Measurements from ENCODE around the gene SAE1. TPM values are rescaled to one million over a fixed set of nuclear protein-coding genes. Genes with fewer than 3 reads are reported as not detected.

SAE1 gene
- total RNA-seq, 1 experiment from 2014 or later: 251 TPM

DNA sequence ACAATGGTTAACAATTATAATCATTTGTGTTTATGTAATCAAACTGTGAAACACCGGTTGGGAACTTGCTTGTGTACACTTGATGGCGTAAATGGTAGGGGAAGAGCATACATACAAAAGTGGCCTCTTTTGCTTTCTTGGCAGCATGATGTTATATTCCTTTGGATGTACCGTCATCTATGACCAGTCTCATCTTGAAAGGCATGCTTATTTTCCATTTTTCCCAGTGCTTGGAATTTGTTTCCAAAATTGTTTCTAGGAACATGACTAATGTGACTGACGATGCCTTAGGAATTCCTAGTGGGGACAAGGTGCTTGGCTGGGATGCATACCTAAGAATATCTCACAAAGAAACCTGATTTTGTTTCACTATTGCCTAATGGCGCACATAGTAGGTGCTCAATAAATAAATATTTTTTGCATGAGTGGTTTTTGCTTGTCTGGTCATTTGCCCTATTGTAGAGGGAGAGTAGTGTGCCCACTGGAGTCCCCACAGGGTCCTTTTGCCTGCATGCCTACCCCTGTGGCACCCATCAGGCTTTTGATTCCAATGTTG, 45.5 kb downstream of the SAE1 start:
- no peaks in the 10 kb centered on the region for H3K27me3 Mint-ChIP-seq (ENCODE audit: insufficient read depth, unreplicated experiment)
- no peak overlapping the region for H3K27ac Mint-ChIP-seq (ENCODE audit: unreplicated experiment)
- peaks cover 99% of the 10 kb centered on the region for H3K36me3 Mint-ChIP-seq (ENCODE audit: insufficient read depth, unreplicated experiment)
- H3K4me1 Mint-ChIP-seq (ENCODE audit: low read depth, unreplicated experiment): no peaks in the 10 kb centered on the region
- no peaks in the 10 kb centered on the region for H3K27me3 ChIP-seq (replicated peaks; ENCODE audit: control insufficient read depth, insufficient read depth, low read length)
- no peaks in the 10 kb centered on the region for H3K9me3 Mint-ChIP-seq (ENCODE audit: unreplicated experiment)
- BruUV-seq (replicated peaks): no TSS peak
- H3K36me3 ChIP-seq (ENCODE audit: control insufficient read depth, insufficient read depth, low read length): peaks cover 5% of the 10 kb centered on the region
- TF ChIP-seq, protein P1, sequence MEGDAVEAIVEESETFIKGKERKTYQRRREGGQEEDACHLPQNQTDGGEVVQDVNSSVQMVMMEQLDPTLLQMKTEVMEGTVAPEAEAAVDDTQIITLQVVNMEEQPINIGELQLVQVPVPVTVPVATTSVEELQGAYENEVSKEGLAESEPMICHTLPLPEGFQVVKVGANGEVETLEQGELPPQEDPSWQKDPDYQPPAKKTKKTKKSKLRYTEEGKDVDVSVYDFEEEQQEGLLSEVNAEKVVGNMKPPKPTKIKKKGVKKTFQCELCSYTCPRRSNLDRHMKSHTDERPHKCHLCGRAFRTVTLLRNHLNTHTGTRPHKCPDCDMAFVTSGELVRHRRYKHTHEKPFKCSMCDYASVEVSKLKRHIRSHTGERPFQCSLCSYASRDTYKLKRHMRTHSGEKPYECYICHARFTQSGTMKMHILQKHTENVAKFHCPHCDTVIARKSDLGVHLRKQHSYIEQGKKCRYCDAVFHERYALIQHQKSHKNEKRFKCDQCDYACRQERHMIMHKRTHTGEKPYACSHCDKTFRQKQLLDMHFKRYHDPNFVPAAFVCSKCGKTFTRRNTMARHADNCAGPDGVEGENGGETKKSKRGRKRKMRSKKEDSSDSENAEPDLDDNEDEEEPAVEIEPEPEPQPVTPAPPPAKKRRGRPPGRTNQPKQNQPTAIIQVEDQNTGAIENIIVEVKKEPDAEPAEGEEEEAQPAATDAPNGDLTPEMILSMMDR (IDR thresholded peaks at IDR 0.05; ENCODE audit: insufficient read depth in 1 of 2, low read depth in 1 of 2, low read length in 1 of 2, severe bottlenecking in 1 of 2, unreplicated experiment in 1 of 2): no peak
- DNase-seq: no peak
- intact Hi-C loops (cut with micrococcal nuclease; ENCODE audit: unreplicated experiment): no loop called here
- H3K4me1 ChIP-seq: no peaks in the 10 kb centered on the region
- H3K4me3 ChIP-seq (ENCODE audit: low read depth, low read length): no peak overlapping the region
- H3K4me3 Mint-ChIP-seq (ENCODE audit: unreplicated experiment): no peak overlapping the region
- ChIA-PET POLR2A (no interaction called here), CTCF (no interaction called here)
- H3K9me3 ChIP-seq: no peaks in the 10 kb centered on the region

DNA sequence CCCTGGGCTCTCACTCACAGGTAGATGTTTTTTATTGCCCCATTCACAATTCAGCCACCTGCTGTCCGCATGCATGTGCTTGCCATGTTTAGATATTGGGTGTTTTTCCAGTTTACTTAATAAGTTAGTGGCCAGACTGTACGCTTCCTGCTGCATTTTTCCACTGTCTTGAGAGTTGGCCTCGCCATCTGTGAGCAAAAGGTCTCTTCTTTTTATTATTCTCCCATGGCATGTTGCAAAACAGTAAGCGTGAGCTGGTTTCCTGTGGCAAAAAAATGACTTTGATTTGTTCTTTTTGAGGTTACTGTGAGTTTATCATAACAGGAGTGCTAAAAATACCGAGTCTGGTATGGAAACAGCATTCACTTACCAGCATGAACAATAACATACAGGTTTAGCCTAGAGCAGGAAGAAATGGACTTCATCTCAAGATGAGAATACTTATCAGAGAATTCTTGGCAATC, 46.0 kb downstream of the SAE1 start:
- POLR2A ChIA-PET: no interaction called here
- H3K9me3 Mint-ChIP-seq (ENCODE audit: unreplicated experiment): no peaks in the 10 kb centered on the region
- no peak overlapping the region for H3K27ac Mint-ChIP-seq (ENCODE audit: unreplicated experiment)
- CTCF ChIA-PET: no interaction called here
- no peaks in the 10 kb centered on the region for H3K27me3 Mint-ChIP-seq (ENCODE audit: insufficient read depth, unreplicated experiment)
- no peak overlapping the region for H3K4me3 ChIP-seq (ENCODE audit: low read depth, low read length)
- TF ChIP-seq, protein P1 (IDR thresholded peaks at IDR 0.05; ENCODE audit: insufficient read depth in 1 of 2, low read depth in 1 of 2, low read length in 1 of 2, severe bottlenecking in 1 of 2, unreplicated experiment in 1 of 2): no peak
- no TSS peak for BruUV-seq (replicated peaks)
- H3K4me1 Mint-ChIP-seq (ENCODE audit: low read depth, unreplicated experiment): no peaks in the 10 kb centered on the region
- H3K9me3 ChIP-seq: no peaks in the 10 kb centered on the region
- peaks cover 95% of the 10 kb centered on the region for H3K36me3 Mint-ChIP-seq (ENCODE audit: insufficient read depth, unreplicated experiment)
- H3K4me1 ChIP-seq: no peaks in the 10 kb centered on the region
- intact Hi-C loops (cut with micrococcal nuclease; ENCODE audit: unreplicated experiment): no loop called here
- no peaks in the 10 kb centered on the region for H3K27me3 ChIP-seq (replicated peaks; ENCODE audit: control insufficient read depth, insufficient read depth, low read length)
- H3K4me3 Mint-ChIP-seq (ENCODE audit: unreplicated experiment): no peak overlapping the region
- DNase-seq: no peak
- H3K36me3 ChIP-seq (ENCODE audit: control insufficient read depth, insufficient read depth, low read length): peaks cover 5% of the 10 kb centered on the region

DNA sequence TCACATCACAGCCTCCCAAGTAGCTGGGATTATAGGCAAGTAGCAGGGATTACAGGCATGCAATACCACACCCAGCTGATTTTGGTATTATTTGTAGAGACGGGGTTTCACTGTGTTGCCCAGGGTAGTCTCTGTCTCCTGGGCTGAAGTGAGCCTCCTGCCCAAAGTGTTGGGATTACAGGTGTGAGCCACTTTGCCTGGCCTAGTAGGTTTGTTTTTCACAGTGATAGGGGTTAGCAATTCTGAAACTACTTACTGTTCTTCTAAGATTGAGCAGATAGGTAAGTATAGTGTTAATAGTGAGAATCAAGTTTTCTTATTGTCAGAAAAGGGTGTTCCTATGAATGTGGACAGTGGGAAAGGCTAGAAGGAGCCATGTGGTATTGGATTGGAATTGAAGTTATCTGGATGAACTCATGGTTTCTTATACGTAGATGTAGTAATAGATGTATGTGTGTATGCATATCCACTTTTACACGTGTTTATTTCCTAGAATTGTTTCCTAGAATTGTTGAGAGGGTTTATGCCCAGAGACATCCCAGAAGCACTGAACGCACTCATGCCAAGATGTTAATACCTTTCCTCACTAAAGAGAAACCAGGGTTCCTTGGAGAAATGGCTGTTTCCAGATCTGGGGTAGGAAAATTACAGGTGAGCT, 49.1 kb downstream of the SAE1 start:
- ChIA-PET CTCF (no interaction called here), POLR2A (no interaction called here)
- Mint-ChIP-seq H3K9me3 (ENCODE audit: unreplicated experiment) (no peaks in the 10 kb centered on the region), H3K27me3 (ENCODE audit: insufficient read depth, unreplicated experiment) (no peaks in the 10 kb centered on the region), H3K36me3 (ENCODE audit: insufficient read depth, unreplicated experiment) (peaks cover 92% of the 10 kb centered on the region), H3K27ac (ENCODE audit: unreplicated experiment) (peak overlapping the region; percentile 7), H3K4me1 (ENCODE audit: low read depth, unreplicated experiment) (peaks cover 7% of the 10 kb centered on the region), H3K4me3 (ENCODE audit: unreplicated experiment) (no peak overlapping the region)
- Histone ChIP-seq H3K36me3 (ENCODE audit: control insufficient read depth, insufficient read depth, low read length) (peaks cover 8% of the 10 kb centered on the region), H3K4me3 (ENCODE audit: low read depth, low read length) (no peak overlapping the region), H3K27me3 (replicated peaks; ENCODE audit: control insufficient read depth, insufficient read depth, low read length) (no peaks in the 10 kb centered on the region), H3K4me1 (no peaks in the 10 kb centered on the region), H3K9me3 (no peaks in the 10 kb centered on the region)
- TSS peak; percentile 7 for BruUV-seq (replicated peaks)
- TF ChIP-seq, protein P1 (IDR thresholded peaks at IDR 0.05; ENCODE audit: insufficient read depth in 1 of 2, low read depth in 1 of 2, low read length in 1 of 2, severe bottlenecking in 1 of 2, unreplicated experiment in 1 of 2): no peak
- DNase-seq: no peak
- intact Hi-C loops (cut with micrococcal nuclease; ENCODE audit: unreplicated experiment): no loop called here

Data from Caco-2 (cell line).